A549 (cell line): ENCODE data around the gene TNRC6C. TPM values are rescaled to one million over a fixed set of nuclear protein-coding genes. Genes with fewer than 3 reads are reported as not detected.

ENCODE experiments used
- ATAC-seq, 2 experiments: fragments of 200-7000 bp in 1 of 2; fragments of >200 bp in 1 of 2; cut with Nextera tagmentation in 1 of 2; cut with Tn5 transposase in 1 of 2; 3 replicates each; pipeline versions ENCODE4 v1.8.0 to v1.9.1; 2018 to 2020; ENCODE audit warnings: mild to moderate bottlenecking in 1 of 2, moderate library complexity in 1 of 2
- CTCF ChIA-PET: fragments of 300-600 bp; sonication (Branson Sonifier 250); formaldehyde crosslinking; extraction: SDS; loops from one replicate; lab custom pipeline; 2021; ENCODE audit warnings: antibody characterized with exemption, inconsistent platforms; lab: Yijun Ruan, JAX
- POLR2A ChIA-PET: fragments of 350-600 bp; formaldehyde crosslinking; extraction: SDS; loops from one replicate; lab custom pipeline; 2021; ENCODE audit warnings: antibody characterized with exemption, inconsistent platforms; lab: Yijun Ruan, JAX
- DNase-seq, 2 experiments: peaks; one replicate each; pipeline versions ENCODE4 v3.0.0 to v3.0.0-alpha.2; 2011 to 2016; ENCODE audit warnings: low read depth in 1 of 2, low spot score in 1 of 2
- FAIRE-seq: peaks from 2 replicates; lab custom pipeline; 2011; peaks lifted over from hg19 to GRCh38; lab: Jason Lieb, UNC
- H3K27ac ChIP-seq, 2 experiments: fragments of >200 bp; sonication (Bioruptor Twin); formaldehyde crosslinking; 3 replicates each; pipeline ENCODE4 v1.5.1; 2016 to 2017
- H3K4me1 ChIP-seq: fragments of >200 bp; sonication (Bioruptor Twin); formaldehyde crosslinking; 3 replicates; pipeline ENCODE4 v1.6.1; 2016
- H3K4me2 ChIP-seq: fragments of >200 bp; sonication (Bioruptor Twin); formaldehyde crosslinking; 3 replicates; pipeline ENCODE4 v1.6.1; 2016
- H3K4me3 ChIP-seq: fragments of >200 bp; sonication (Bioruptor Twin); formaldehyde crosslinking; 3 replicates; pipeline ENCODE4 v1.5.1; 2016
- H3K9me3 ChIP-seq: fragments of >200 bp; sonication (Bioruptor Twin); formaldehyde crosslinking; 3 replicates; pipeline ENCODE4 v1.6.1; 2016
- BCL3 ChIP-seq: fragments of >200 bp; sonication (Bioruptor Twin); formaldehyde crosslinking; IDR thresholded peaks from 3 replicates; pipeline ENCODE4 v1.6.1; 2016
- CEBPB ChIP-seq, 2 experiments: fragments of >200 bp in 1 of 2; sonication (Bioruptor Twin) in 1 of 2; formaldehyde crosslinking in 1 of 2; IDR thresholded peaks; 2 replicates each; pipeline ENCODE4 v1.6.1; 2012 to 2016
- CTCF ChIP-seq: fragments of >200 bp; sonication (Bioruptor Twin); formaldehyde crosslinking; IDR thresholded peaks from 3 replicates; pipeline ENCODE4 v1.5.1; 2016
- EHF ChIP-seq: fragments of 250-450 bp; sonication (Bioruptor Pico); IDR thresholded peaks from 2 replicates; pipeline ENCODE4 v1.5.0; 2020; ENCODE audit warnings: mild to moderate bottlenecking
- FOXS1 ChIP-seq: fragments of 250-450 bp; sonication (Bioruptor Pico); IDR thresholded peaks from 2 replicates; pipeline ENCODE4 v1.5.0; 2020; ENCODE audit warnings: mild to moderate bottlenecking, moderate library complexity
- HDAC2 ChIP-seq: fragments of 200-600 bp; sonication (generic); IDR thresholded peaks from 2 replicates; pipeline ENCODE4 v1.6.1; 2016
- HEYL ChIP-seq: fragments of 250-450 bp; sonication (Bioruptor Pico); IDR thresholded peaks from 2 replicates; pipeline ENCODE4 v1.8.0; 2021; ENCODE audit warnings: mild to moderate bottlenecking, moderate library complexity
- HMGXB4 ChIP-seq: fragments of 250-450 bp; sonication (Bioruptor Pico); IDR thresholded peaks from 2 replicates; pipeline ENCODE4 v1.5.0; 2021; ENCODE audit warnings: mild to moderate bottlenecking, moderate library complexity, borderline replicate concordance
- HOXB5 ChIP-seq: fragments of 250-450 bp; sonication (Bioruptor Pico); IDR thresholded peaks from 2 replicates; pipeline ENCODE4 v1.5.0; 2020; ENCODE audit warnings: mild to moderate bottlenecking, moderate library complexity
- JUN ChIP-seq, 2 experiments: fragments of >200 bp; sonication (Bioruptor Twin); formaldehyde crosslinking; IDR thresholded peaks; 2 replicates in 1 of 2; 3 replicates in 1 of 2; pipeline ENCODE4 v1.6.1; 2016 to 2017
- KDM1A ChIP-seq: fragments of 200-600 bp; sonication (generic); IDR thresholded peaks from 2 replicates; pipeline ENCODE4 v1.6.1; 2016; ENCODE audit warnings: low read depth, mild to moderate bottlenecking
- NFE2L2 ChIP-seq: fragments of 150-350 bp; conservative IDR thresholded peaks from 2 replicates; pipeline ENCODE4 v1.6.1; 2014; ENCODE audit warnings: low read length
- NR3C1 ChIP-seq: fragments of >200 bp; sonication (Bioruptor Twin); formaldehyde crosslinking; IDR thresholded peaks from 3 replicates; pipeline ENCODE4 v1.6.1; 2017
- PHF8 ChIP-seq: fragments of 200-600 bp; sonication (generic); IDR thresholded peaks from 2 replicates; pipeline ENCODE4 v1.6.1; 2016; ENCODE audit warnings: low read depth, mild to moderate bottlenecking, antibody characterized with exemption, moderate library complexity, borderline replicate concordance
- RAD21 ChIP-seq, 2 experiments: fragments of >200 bp in 1 of 2; sonication (Bioruptor Twin) in 1 of 2; formaldehyde crosslinking in 1 of 2; IDR thresholded peaks in 1 of 2; conservative IDR thresholded peaks in 1 of 2; 2 replicates in 1 of 2; 3 replicates in 1 of 2; pipeline ENCODE4 v1.6.1; 2012 to 2018; ENCODE audit warnings: inconsistent platforms in 1 of 2
- RARB ChIP-seq: fragments of 250-450 bp; sonication (Bioruptor Pico); IDR thresholded peaks from 2 replicates; pipeline ENCODE4 v1.8.0; 2021; ENCODE audit warnings: mild to moderate bottlenecking, moderate library complexity
- REST ChIP-seq: fragments of 200-600 bp; sonication (generic); IDR thresholded peaks from 2 replicates; pipeline ENCODE4 v1.6.1; 2016; ENCODE audit warnings: antibody characterized with exemption, mild to moderate bottlenecking, moderate library complexity
- RNF2 ChIP-seq: fragments of 200-600 bp; sonication (generic); IDR thresholded peaks from 2 replicates; pipeline ENCODE4 v1.6.1; 2016; ENCODE audit warnings: low read depth, mild to moderate bottlenecking, antibody characterized with exemption, moderate library complexity, borderline replicate concordance
- SMC3 ChIP-seq: fragments of >200 bp; sonication (Bioruptor Twin); formaldehyde crosslinking; IDR thresholded peaks from 3 replicates; pipeline ENCODE4 v1.6.1; 2018; ENCODE audit warnings: inconsistent platforms
- ZC3H11A ChIP-seq: fragments of 450-650 bp; IDR thresholded peaks from 2 replicates; pipeline ENCODE4 v1.6.1; 2014; ENCODE audit warnings: antibody characterized with exemption, mild to moderate bottlenecking
- ZSCAN20 ChIP-seq: fragments of 250-450 bp; sonication (Bioruptor Pico); IDR thresholded peaks from 2 replicates; pipeline ENCODE4 v1.8.0; 2022; ENCODE audit warnings: mild to moderate bottlenecking, moderate library complexity
- whole genome bisulfite sequencing: methylation state at CpG from one replicate; pipeline ENCODE4 v1.1.6; 2017; ENCODE audit errors: missing lambda C conversion rate; 5-methylcytosine and 5-hydroxymethylcytosine counted together
- polyA plus RNA-seq, 4 experiments: library from polyadenylated mRNA; depleted of rRNA in 3 of 4; stranded (reverse); fragments of >200 nt; fragmentation: RNase III in 1 of 4; extraction: RNeasy Plus Mini Kit Qiagen cat#74134 plus additional on column Dnase treatment in 1 of 4; gene quantifications; 2 replicates in 3 of 4; 3 replicates in 1 of 4; pipeline ENCODE4 v1.2.3, GENCODE V29; 2011 to 2017

Gene TNRC6C
- polyA plus RNA-seq, 2 of the 4 experiments (the other 2 are of a cell fraction), result 1.3 to 1.9 TPM

- H3K4me3 ChIP-seq, result no peak overlapping the region
- TF ChIP-seq JUN (IDR thresholded peaks at IDR 0.05), result no peak
- no peak for TF ChIP-seq CEBPB (IDR thresholded peaks at IDR 0.05)
- no peak for TF ChIP-seq EHF (CRISPR knock-in tag)
- no peak for TF ChIP-seq HEYL
- TF ChIP-seq RNF2, result no peak
- peak; percentile 97 for TF ChIP-seq CTCF
- TF ChIP-seq NR3C1, result no peak
- TF ChIP-seq HOXB5, result no peak
- TF ChIP-seq ZSCAN20 (CRISPR knock-in tag), result no peak
- TF ChIP-seq RAD21 (conservative IDR thresholded peaks at IDR 0.05 in 1 of 2, IDR thresholded peaks at IDR 0.05 in 1 of 2), result peak; percentile 98
- no peak for TF ChIP-seq ZC3H11A
- no peak for TF ChIP-seq RARB (CRISPR knock-in tag)
- TF ChIP-seq NFE2L2, result no peak
- TF ChIP-seq PHF8, result no peak
- no peak for TF ChIP-seq HMGXB4 (CRISPR knock-in tag)
- TF ChIP-seq SMC3, result peak; percentile 89
- TF ChIP-seq KDM1A, result no peak
- DNase-seq (peak; percentile 73 to 96), FAIRE-seq (no peak), ATAC-seq (peak; percentile 78 to 92)
- H3K9me3 ChIP-seq, result no peaks in the 10 kb centered on the region
- H3K4me1 ChIP-seq, result no peaks in the 10 kb centered on the region
- H3K27ac ChIP-seq, result peak overlapping the region in 1 of 2 experiments; percentile 3; a peak in 1 of 6 replicates
- POLR2A ChIA-PET, result interaction anchor here (1.2 kb wide), 1 partner anchor 63 kb away, joined by 7 read pairs; no protein-coding TSS in a partner anchor
- WGBS, result 45% methylated on average over 31 of the region's 33 CpGs
- H3K4me2 ChIP-seq, result no peak overlapping the region
- CTCF ChIA-PET, result interaction anchor here (0.6 to 12.7 kb wide), 37 partner anchors 9 to 710 kb away, joined by 3 to 199 read pairs (median 5); partner anchors contain the start of genes BIRC5, TMC6 and TMC8
Measured at GRCh38 chr17:78112518-78113471, 154.3 kb downstream of the TNRC6C start.

- FAIRE-seq (no peak), DNase-seq (no peak), ATAC-seq (no peak)
- POLR2A ChIA-PET, result no interaction called here
- H3K27ac ChIP-seq, result no peak overlapping the region
- 82% methylated on average over 25 of the region's 25 CpGs for WGBS
- no peak overlapping the region for H3K4me2 ChIP-seq
- no peaks in the 10 kb centered on the region for H3K4me1 ChIP-seq
- CTCF ChIA-PET, result interaction anchor here (0.6 to 12.7 kb wide), 27 partner anchors 9 to 401 kb away, joined by 3 to 199 read pairs (median 6); partner anchors contain the start of genes AFMID, TK1 and TMC6
- no peaks in the 10 kb centered on the region for H3K9me3 ChIP-seq
- H3K4me3 ChIP-seq, result no peak overlapping the region
- TF ChIP-seq ZC3H11A, result no peak
- no peak for TF ChIP-seq REST
- no peak for TF ChIP-seq BCL3
- no peak for TF ChIP-seq HEYL
- TF ChIP-seq HDAC2, result no peak
- TF ChIP-seq RARB (CRISPR knock-in tag), result no peak
- no peak for TF ChIP-seq JUN (IDR thresholded peaks at IDR 0.05)
- TF ChIP-seq CTCF, result no peak
- TF ChIP-seq FOXS1, result no peak
- no peak for TF ChIP-seq SMC3
Measured at GRCh38 chr17:78113804-78114785, 155.6 kb downstream of the TNRC6C start.
